ENCODE measurements around the gene DENND1A.

The DENND1A gene

GRCh38 chr9:123505496-123505895 lies 424.4 kb downstream of the DENND1A start:
- Histone ChIP-seq H3K9ac (ENCODE audit: low read depth, low read length, poor library complexity) (peak overlapping the region; percentile 54), H2AK5ac (ENCODE audit: low read depth, low read length) (no peak overlapping the region), H2BK120ac (ENCODE audit: low read depth, low read length) (no peak overlapping the region), H2BK15ac (ENCODE audit: low read length) (no peak overlapping the region), H3K79me1 (ENCODE audit: low read depth, low read length) (no peaks in the 10 kb centered on the region), H3K4ac (ENCODE audit: low read length) (no peak overlapping the region), H3K4me3 (ENCODE audit: low read length in 2 of 2) (no peak overlapping the region), H3K36me3 (replicated peaks in 1 of 2; ENCODE audit: control insufficient read depth in 2 of 2, insufficient read depth in 2 of 2, low read length in 2 of 2) (no peaks in the 10 kb centered on the region), H2BK12ac (ENCODE audit: low read length) (no peak overlapping the region), H4K91ac (ENCODE audit: low read depth, low read length, poor library complexity) (no peak overlapping the region), H3K9me3 (replicated peaks in 1 of 2; ENCODE audit: control insufficient read depth in 2 of 2, insufficient read depth in 1 of 2, low read depth in 1 of 2, low read length in 2 of 2) (no peaks in the 10 kb centered on the region), H3K27me3 (ENCODE audit: control insufficient read depth in 3 of 3, insufficient read depth in 3 of 3, low read depth in 1 of 3, low read length in 3 of 3) (no peaks in the 10 kb centered on the region), H3K27ac (replicated peaks; ENCODE audit: low read length) (no peak overlapping the region), H3K4me1 (ENCODE audit: control insufficient read depth in 2 of 2, insufficient read depth in 1 of 2, low read depth in 1 of 2, low read length in 2 of 2) (no peaks in the 10 kb centered on the region), H2BK5ac (ENCODE audit: low read length) (no peak overlapping the region), H2AFZ (ENCODE audit: low read length) (no peak overlapping the region), H3K14ac (ENCODE audit: low read length) (no peak overlapping the region), H3K18ac (ENCODE audit: low read length) (no peak overlapping the region), H3K23ac (ENCODE audit: low read depth, low read length, poor library complexity) (no peak overlapping the region), H4K8ac (ENCODE audit: low read depth, low read length) (no peak overlapping the region), H3K4me2 (ENCODE audit: insufficient read depth, low read length, poor library complexity, severe bottlenecking) (no peak overlapping the region)
- whole genome bisulfite sequencing, 2 donors (ENCODE audit: extremely low coverage in 2 of 2, insufficient read length in 2 of 2, insufficient replicate concordance in 1 of 2), result no CpG with 5 or more reads among the region's 7 CpGs
- no peak for DNase-seq (ENCODE audit: low spot score)

DNA sequence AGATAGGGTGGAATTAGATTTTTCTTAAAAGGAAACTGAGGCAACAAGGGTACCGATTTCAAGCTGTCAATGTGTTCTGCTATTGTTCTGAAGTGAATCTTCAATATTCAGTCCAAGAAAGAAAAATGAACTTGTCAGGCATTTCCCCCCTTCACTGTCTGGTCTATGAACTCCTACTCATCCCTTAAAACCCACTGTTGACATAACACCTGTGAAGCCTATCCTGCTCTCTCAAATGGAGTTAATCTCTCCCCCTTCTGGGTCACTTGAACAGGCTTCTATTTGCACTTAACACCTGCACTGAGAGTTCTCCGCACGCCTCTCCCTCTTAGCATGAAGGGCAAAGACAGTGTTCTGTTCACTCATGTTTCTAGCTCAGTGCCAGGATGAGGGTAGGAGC lies 429.6 kb downstream of the DENND1A start:
- H3K9ac ChIP-seq (ENCODE audit: low read depth, low read length, poor library complexity), result no peak overlapping the region
- no peak overlapping the region for H3K4me2 ChIP-seq (ENCODE audit: insufficient read depth, low read length, poor library complexity, severe bottlenecking)
- no peak overlapping the region for H3K4me3 ChIP-seq (ENCODE audit: low read length in 2 of 2)
- H3K36me3 ChIP-seq (replicated peaks in 1 of 2; ENCODE audit: control insufficient read depth in 2 of 2, insufficient read depth in 2 of 2, low read length in 2 of 2), result no peaks in the 10 kb centered on the region
- H3K4ac ChIP-seq (ENCODE audit: low read length), result no peak overlapping the region
- no peaks in the 10 kb centered on the region for H3K79me1 ChIP-seq (ENCODE audit: low read depth, low read length)
- no peak overlapping the region for H4K91ac ChIP-seq (ENCODE audit: low read depth, low read length, poor library complexity)
- WGBS, 2 donors (ENCODE audit: extremely low coverage in 2 of 2, insufficient read length in 2 of 2, insufficient replicate concordance in 1 of 2), result no CpG with 5 or more reads among the region's 3 CpGs
- H3K27me3 ChIP-seq (ENCODE audit: control insufficient read depth in 3 of 3, insufficient read depth in 3 of 3, low read depth in 1 of 3, low read length in 3 of 3), result no peaks in the 10 kb centered on the region
- H2AFZ ChIP-seq (ENCODE audit: low read length), result no peak overlapping the region
- no peak overlapping the region for H4K8ac ChIP-seq (ENCODE audit: low read depth, low read length)
- H2AK5ac ChIP-seq (ENCODE audit: low read depth, low read length), result no peak overlapping the region
- H2BK12ac ChIP-seq (ENCODE audit: low read length), result no peak overlapping the region
- no peak overlapping the region for H3K14ac ChIP-seq (ENCODE audit: low read length)
- H3K18ac ChIP-seq (ENCODE audit: low read length), result no peak overlapping the region
- no peak overlapping the region for H2BK120ac ChIP-seq (ENCODE audit: low read depth, low read length)
- no peak overlapping the region for H2BK5ac ChIP-seq (ENCODE audit: low read length)
- H3K9me3 ChIP-seq (replicated peaks in 1 of 2; ENCODE audit: control insufficient read depth in 2 of 2, insufficient read depth in 1 of 2, low read depth in 1 of 2, low read length in 2 of 2), result no peaks in the 10 kb centered on the region
- DNase-seq (ENCODE audit: low spot score), result no peak
- H3K23ac ChIP-seq (ENCODE audit: low read depth, low read length, poor library complexity), result no peak overlapping the region
- H3K4me1 ChIP-seq (ENCODE audit: control insufficient read depth in 2 of 2, insufficient read depth in 1 of 2, low read depth in 1 of 2, low read length in 2 of 2), result no peaks in the 10 kb centered on the region
- no peak overlapping the region for H2BK15ac ChIP-seq (ENCODE audit: low read length)
- H3K27ac ChIP-seq (replicated peaks; ENCODE audit: low read length), result no peak overlapping the region

DNA sequence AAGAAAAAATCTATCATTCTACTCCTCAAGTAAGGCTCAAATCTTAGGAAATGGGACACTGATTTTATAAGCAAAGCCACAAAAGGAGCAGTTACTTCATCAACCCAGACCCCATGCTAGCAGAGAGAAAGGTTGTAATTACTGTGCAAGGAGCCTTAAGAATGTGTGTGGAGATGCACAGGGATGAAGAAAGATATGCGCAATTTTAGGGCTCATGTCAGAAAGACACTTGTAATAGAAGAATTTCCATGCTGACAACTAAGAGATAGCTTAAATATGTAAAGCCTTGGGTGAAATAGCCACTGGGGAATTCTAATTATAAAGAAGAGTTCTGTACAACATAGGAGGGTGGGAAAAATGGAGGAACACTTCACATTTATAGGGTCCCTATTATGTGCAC lies 432.1 kb downstream of the DENND1A start:
- Histone ChIP-seq H3K4ac (ENCODE audit: low read length) (no peak overlapping the region), H3K9ac (ENCODE audit: low read depth, low read length, poor library complexity) (no peak overlapping the region), H3K23ac (ENCODE audit: low read depth, low read length, poor library complexity) (no peak overlapping the region), H2BK120ac (ENCODE audit: low read depth, low read length) (no peak overlapping the region), H3K14ac (ENCODE audit: low read length) (no peak overlapping the region), H2AK5ac (ENCODE audit: low read depth, low read length) (no peak overlapping the region), H3K4me1 (ENCODE audit: control insufficient read depth in 2 of 2, insufficient read depth in 1 of 2, low read depth in 1 of 2, low read length in 2 of 2) (peaks cover 0 to 7% of the 10 kb centered on the region in 2 donors), H3K27ac (replicated peaks; ENCODE audit: low read length) (no peak overlapping the region), H4K91ac (ENCODE audit: low read depth, low read length, poor library complexity) (no peak overlapping the region), H4K8ac (ENCODE audit: low read depth, low read length) (no peak overlapping the region), H2BK12ac (ENCODE audit: low read length) (no peak overlapping the region), H3K9me3 (replicated peaks in 1 of 2; ENCODE audit: control insufficient read depth in 2 of 2, insufficient read depth in 1 of 2, low read depth in 1 of 2, low read length in 2 of 2) (no peaks in the 10 kb centered on the region), H2BK5ac (ENCODE audit: low read length) (no peak overlapping the region), H3K4me3 (ENCODE audit: low read length in 2 of 2) (no peak overlapping the region), H2AFZ (ENCODE audit: low read length) (no peak overlapping the region), H3K27me3 (ENCODE audit: control insufficient read depth in 3 of 3, insufficient read depth in 3 of 3, low read depth in 1 of 3, low read length in 3 of 3) (no peaks in the 10 kb centered on the region), H3K4me2 (ENCODE audit: insufficient read depth, low read length, poor library complexity, severe bottlenecking) (no peak overlapping the region), H2BK15ac (ENCODE audit: low read length) (no peak overlapping the region), H3K36me3 (replicated peaks in 1 of 2; ENCODE audit: control insufficient read depth in 2 of 2, insufficient read depth in 2 of 2, low read length in 2 of 2) (no peaks in the 10 kb centered on the region), H3K79me1 (ENCODE audit: low read depth, low read length) (no peaks in the 10 kb centered on the region), H3K18ac (ENCODE audit: low read length) (no peak overlapping the region)
- WGBS, 2 donors (ENCODE audit: extremely low coverage in 2 of 2, insufficient read length in 2 of 2, insufficient replicate concordance in 1 of 2), result no CpG with 5 or more reads among the region's 1 CpG
- no peak for DNase-seq (ENCODE audit: low spot score)

GRCh38 chr9:123495731-123496130 lies 434.2 kb downstream of the DENND1A start:
- no peak for DNase-seq (ENCODE audit: low spot score)
- no peak overlapping the region for H3K18ac ChIP-seq (ENCODE audit: low read length)
- no peak overlapping the region for H3K9ac ChIP-seq (ENCODE audit: low read depth, low read length, poor library complexity)
- no CpG with 5 or more reads among the region's 7 CpGs for WGBS, 2 donors (ENCODE audit: extremely low coverage in 2 of 2, insufficient read length in 2 of 2, insufficient replicate concordance in 1 of 2)
- H2BK15ac ChIP-seq (ENCODE audit: low read length), result no peak overlapping the region
- H3K23ac ChIP-seq (ENCODE audit: low read depth, low read length, poor library complexity), result no peak overlapping the region
- H3K27ac ChIP-seq (replicated peaks; ENCODE audit: low read length), result no peak overlapping the region
- H3K14ac ChIP-seq (ENCODE audit: low read length), result no peak overlapping the region
- no peaks in the 10 kb centered on the region for H3K36me3 ChIP-seq (replicated peaks in 1 of 2; ENCODE audit: control insufficient read depth in 2 of 2, insufficient read depth in 2 of 2, low read length in 2 of 2)
- no peak overlapping the region for H4K8ac ChIP-seq (ENCODE audit: low read depth, low read length)
- no peak overlapping the region for H2AK5ac ChIP-seq (ENCODE audit: low read depth, low read length)
- peaks cover 0 to 9% of the 10 kb centered on the region in 2 donors for H3K4me1 ChIP-seq (ENCODE audit: control insufficient read depth in 2 of 2, insufficient read depth in 1 of 2, low read depth in 1 of 2, low read length in 2 of 2)
- H2BK12ac ChIP-seq (ENCODE audit: low read length), result no peak overlapping the region
- no peaks in the 10 kb centered on the region for H3K79me1 ChIP-seq (ENCODE audit: low read depth, low read length)
- H3K4me2 ChIP-seq (ENCODE audit: insufficient read depth, low read length, poor library complexity, severe bottlenecking), result no peak overlapping the region
- no peaks in the 10 kb centered on the region for H3K9me3 ChIP-seq (replicated peaks in 1 of 2; ENCODE audit: control insufficient read depth in 2 of 2, insufficient read depth in 1 of 2, low read depth in 1 of 2, low read length in 2 of 2)
- no peak overlapping the region for H2AFZ ChIP-seq (ENCODE audit: low read length)
- no peak overlapping the region for H2BK5ac ChIP-seq (ENCODE audit: low read length)
- H4K91ac ChIP-seq (ENCODE audit: low read depth, low read length, poor library complexity), result no peak overlapping the region
- no peaks in the 10 kb centered on the region for H3K27me3 ChIP-seq (ENCODE audit: control insufficient read depth in 3 of 3, insufficient read depth in 3 of 3, low read depth in 1 of 3, low read length in 3 of 3)
- no peak overlapping the region for H3K4me3 ChIP-seq (ENCODE audit: low read length in 2 of 2)
- no peak overlapping the region for H3K4ac ChIP-seq (ENCODE audit: low read length)
- H2BK120ac ChIP-seq (ENCODE audit: low read depth, low read length), result no peak overlapping the region

Data from neuronal stem cell (in vitro differentiated cells).